Measurements from ENCODE around the gene DIRAS1. TPM values are rescaled to one million over a fixed set of nuclear protein-coding genes. Genes with fewer than 3 reads are reported as not detected.

The DIRAS1 gene
- total RNA-seq, 1 experiment from 2014 or later = 7.8 TPM

- no peak overlapping the region for H3K18ac ChIP-seq (ENCODE audit: insufficient read length, low read depth, low read length)
- no peak overlapping the region for H3K27ac ChIP-seq (ENCODE audit: insufficient read length, low read depth, low read length)
- no peaks in the 10 kb centered on the region; a peak in 1 of 7 replicates for H3K36me3 Mint-ChIP-seq (ENCODE audit: insufficient read depth in 1 of 3, low read depth in 3 of 3)
- peaks cover 30% of the 10 kb centered on the region for H3K27me3 Mint-ChIP-seq (ENCODE audit: low read depth)
- H3K9me3 Mint-ChIP-seq = no peaks in the 10 kb centered on the region
- H2BK15ac ChIP-seq (ENCODE audit: low read depth, low read length) = no peak overlapping the region
- H3K27me3 ChIP-seq (ENCODE audit: insufficient read depth, low read length) = peaks cover 6% of the 10 kb centered on the region; the same call in 1 of the 2 replicates
- no peak overlapping the region for H3K4me3 Mint-ChIP-seq
- H2AK5ac ChIP-seq (ENCODE audit: insufficient read length, low read length) = no peak overlapping the region
- no CpG with 5 or more reads among the region's 15 CpGs for WGBS (ENCODE audit: extremely low coverage, insufficient read length, low lambda C conversion rate)
- DNase-seq = no peak
- no peak overlapping the region for H4K8ac ChIP-seq (replicated peaks; ENCODE audit: insufficient read length, low read depth, low read length)
- peaks cover 12 to 17% of the 10 kb centered on the region in 2 experiments for H3K4me1 Mint-ChIP-seq
- H2BK20ac ChIP-seq (ENCODE audit: low read depth, low read length, poor library complexity, severe bottlenecking) = no peak overlapping the region
- no peaks in the 10 kb centered on the region for H4K20me1 ChIP-seq (ENCODE audit: control insufficient read depth, insufficient read depth, insufficient read length)
- no peak overlapping the region for H4K91ac ChIP-seq (ENCODE audit: insufficient read length, low read depth, low read length)
- no peak overlapping the region for H3K56ac ChIP-seq (ENCODE audit: insufficient read length, low read depth, low read length)
- no peaks in the 10 kb centered on the region for H3K9me3 ChIP-seq (ENCODE audit: control insufficient read depth, low read depth, low read length)
- H3K14ac ChIP-seq (ENCODE audit: insufficient read depth, low read length) = no peak overlapping the region
- H3K9ac ChIP-seq (ENCODE audit: extremely low read depth, insufficient read length, low read length) = no peak overlapping the region
- no peak overlapping the region for H3K23ac ChIP-seq (ENCODE audit: insufficient read length, low read depth, low read length)
- H3K23me2 ChIP-seq (ENCODE audit: insufficient read length, low read depth, low read length, poor library complexity, severe bottlenecking) = peaks cover 7% of the 10 kb centered on the region
- H3K4me1 ChIP-seq (ENCODE audit: insufficient read depth, low read length) = no peaks in the 10 kb centered on the region
- H2AFZ ChIP-seq (ENCODE audit: low read length) = no peak overlapping the region
- no peak overlapping the region for H2BK120ac ChIP-seq (ENCODE audit: low read depth, low read length, poor library complexity, severe bottlenecking)
- H3K27ac Mint-ChIP-seq = no peak overlapping the region
- TF ChIP-seq CTCF (conservative IDR thresholded peaks at IDR 0.05) = no peak
- H3K4me2 ChIP-seq (ENCODE audit: insufficient read depth, insufficient read length, low read length) = no peak overlapping the region
- H3T11ph ChIP-seq (ENCODE audit: low read length) = no peak overlapping the region
- no peak overlapping the region for H2BK12ac ChIP-seq (ENCODE audit: insufficient read length, low read depth, low read length)
- H2BK5ac ChIP-seq (ENCODE audit: insufficient read length, low read length) = no peak overlapping the region
- H3K79me2 ChIP-seq (ENCODE audit: insufficient read depth, low read length) = no peaks in the 10 kb centered on the region
- H4K5ac ChIP-seq (ENCODE audit: insufficient read length, low read depth, low read length) = no peak overlapping the region
- no peaks in the 10 kb centered on the region for H3K79me1 ChIP-seq (ENCODE audit: insufficient read depth, low read depth, low read length, poor library complexity, severe bottlenecking)
- H3K4ac ChIP-seq (ENCODE audit: low read depth, low read length) = no peak overlapping the region
Observed at GRCh38 chr19:2699413-2700140, 21.6 kb downstream of the DIRAS1 start.

Measured in H9 (cell line).